Measurements from ENCODE around the gene FBL.
"Not testable (repeated sequence)": the region's sequence is repeated elsewhere in the genome, so short reads cannot be mapped to it uniquely, and the experiment has no call there.

Gene FBL

GRCh38 chr19:39885821-39886554, 39.8 kb upstream of the FBL start:
- not testable (repeated sequence) for H3K9me3 ChIP-seq (ENCODE audit: control insufficient read depth in 2 of 2, low read length in 2 of 2); H3K36me3 ChIP-seq (ENCODE audit: control insufficient read depth in 2 of 2, insufficient read depth in 2 of 2, low read length in 2 of 2); H3K27me3 ChIP-seq (ENCODE audit: control insufficient read depth in 1 of 2, insufficient read depth in 2 of 2, low read length in 2 of 2); H3K9ac ChIP-seq (ENCODE audit: low read length in 2 of 2); H3K27ac ChIP-seq (ENCODE audit: low read length); H3K4me1 ChIP-seq (ENCODE audit: control insufficient read depth, insufficient read depth, low read length); H3K4me3 ChIP-seq (ENCODE audit: low read length in 2 of 2)

GRCh38 chr19:39884721-39885120, 38.5 kb upstream of the FBL start:
- H3K27me3 ChIP-seq (ENCODE audit: control insufficient read depth in 1 of 2, insufficient read depth in 2 of 2, low read length in 2 of 2); H3K4me1 ChIP-seq (ENCODE audit: control insufficient read depth, insufficient read depth, low read length); H3K9ac ChIP-seq (ENCODE audit: low read length in 2 of 2); H3K9me3 ChIP-seq (ENCODE audit: control insufficient read depth in 2 of 2, low read length in 2 of 2); H3K36me3 ChIP-seq (ENCODE audit: control insufficient read depth in 2 of 2, insufficient read depth in 2 of 2, low read length in 2 of 2); H3K27ac ChIP-seq (ENCODE audit: low read length); H3K4me3 ChIP-seq (ENCODE audit: low read length in 2 of 2): not testable (repeated sequence)

- H3K27me3 ChIP-seq (ENCODE audit: control insufficient read depth in 1 of 2, insufficient read depth in 2 of 2, low read length in 2 of 2); H3K4me3 ChIP-seq (ENCODE audit: low read length in 2 of 2); H3K9ac ChIP-seq (ENCODE audit: low read length in 2 of 2); H3K27ac ChIP-seq (ENCODE audit: low read length); H3K4me1 ChIP-seq (ENCODE audit: control insufficient read depth, insufficient read depth, low read length); H3K36me3 ChIP-seq (ENCODE audit: control insufficient read depth in 2 of 2, insufficient read depth in 2 of 2, low read length in 2 of 2); H3K9me3 ChIP-seq (ENCODE audit: control insufficient read depth in 2 of 2, low read length in 2 of 2): not testable (repeated sequence)
Observed at GRCh38 chr19:39882645-39883044, 36.5 kb upstream of the FBL start.

DNA sequence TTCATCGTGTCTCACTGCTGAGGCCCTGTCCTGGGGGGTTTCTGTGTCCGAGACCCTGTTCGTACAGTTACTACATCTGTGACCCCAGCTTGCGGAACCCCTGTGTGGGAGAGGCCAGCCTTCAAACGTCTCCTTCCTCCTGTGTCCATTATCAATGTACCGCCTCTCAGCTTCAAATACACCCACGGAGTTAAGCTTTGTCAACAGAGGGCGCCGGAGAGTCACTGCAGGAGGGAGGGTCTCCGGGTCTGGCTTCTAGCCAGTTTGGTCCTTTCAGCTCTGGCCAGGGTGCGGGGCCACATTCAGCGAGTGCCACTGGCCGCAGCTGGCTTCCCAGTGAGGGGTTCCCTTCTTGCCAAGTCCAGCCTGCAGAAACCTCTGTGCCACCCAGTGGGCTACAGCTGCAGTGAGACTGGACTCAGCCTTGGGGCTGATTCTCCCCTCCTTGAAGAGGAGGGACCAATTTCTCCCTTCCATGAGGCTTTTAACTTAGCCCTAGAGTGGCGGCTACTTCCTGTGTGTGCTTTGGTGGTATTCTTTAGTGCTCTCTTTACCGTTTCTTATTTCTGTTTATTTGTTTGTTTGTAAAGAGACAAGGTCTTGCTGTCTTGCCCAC, 35.4 kb upstream of the FBL start:
- H3K27me3 ChIP-seq (ENCODE audit: control insufficient read depth in 1 of 2, insufficient read depth in 2 of 2, low read length in 2 of 2); H3K4me3 ChIP-seq (ENCODE audit: low read length in 2 of 2); H3K27ac ChIP-seq (ENCODE audit: low read length); H3K4me1 ChIP-seq (ENCODE audit: control insufficient read depth, insufficient read depth, low read length); H3K9me3 ChIP-seq (ENCODE audit: control insufficient read depth in 2 of 2, low read length in 2 of 2); H3K36me3 ChIP-seq (ENCODE audit: control insufficient read depth in 2 of 2, insufficient read depth in 2 of 2, low read length in 2 of 2); H3K9ac ChIP-seq (ENCODE audit: low read length in 2 of 2): not testable (repeated sequence)

- H3K4me1 ChIP-seq (ENCODE audit: control insufficient read depth, insufficient read depth, low read length); H3K9ac ChIP-seq (ENCODE audit: low read length in 2 of 2); H3K27me3 ChIP-seq (ENCODE audit: control insufficient read depth in 1 of 2, insufficient read depth in 2 of 2, low read length in 2 of 2); H3K36me3 ChIP-seq (ENCODE audit: control insufficient read depth in 2 of 2, insufficient read depth in 2 of 2, low read length in 2 of 2); H3K9me3 ChIP-seq (ENCODE audit: control insufficient read depth in 2 of 2, low read length in 2 of 2); H3K4me3 ChIP-seq (ENCODE audit: low read length in 2 of 2); H3K27ac ChIP-seq (ENCODE audit: low read length): not testable (repeated sequence)
Observed at GRCh38 chr19:39880241-39880640, 34.1 kb upstream of the FBL start.

GRCh38 chr19:39879796-39880195, 33.6 kb upstream of the FBL start:
- H3K9me3 ChIP-seq (ENCODE audit: control insufficient read depth in 2 of 2, low read length in 2 of 2); H3K9ac ChIP-seq (ENCODE audit: low read length in 2 of 2); H3K4me1 ChIP-seq (ENCODE audit: control insufficient read depth, insufficient read depth, low read length); H3K4me3 ChIP-seq (ENCODE audit: low read length in 2 of 2); H3K27me3 ChIP-seq (ENCODE audit: control insufficient read depth in 1 of 2, insufficient read depth in 2 of 2, low read length in 2 of 2); H3K36me3 ChIP-seq (ENCODE audit: control insufficient read depth in 2 of 2, insufficient read depth in 2 of 2, low read length in 2 of 2); H3K27ac ChIP-seq (ENCODE audit: low read length): not testable (repeated sequence)

GRCh38 chr19:39878866-39879265, 32.7 kb upstream of the FBL start:
- not testable (repeated sequence) for H3K27me3 ChIP-seq (ENCODE audit: control insufficient read depth in 1 of 2, insufficient read depth in 2 of 2, low read length in 2 of 2); H3K27ac ChIP-seq (ENCODE audit: low read length)

GRCh38 chr19:39878398-39878797, 32.2 kb upstream of the FBL start:
- no peak overlapping the region for H3K9ac ChIP-seq (ENCODE audit: low read length in 2 of 2)
- H3K4me1 ChIP-seq (ENCODE audit: control insufficient read depth, insufficient read depth, low read length): no peaks in the 10 kb centered on the region
- H3K4me3 ChIP-seq (ENCODE audit: low read length in 2 of 2): no peak overlapping the region
- H3K27me3 ChIP-seq (ENCODE audit: control insufficient read depth in 1 of 2, insufficient read depth in 2 of 2, low read length in 2 of 2): no peaks in the 10 kb centered on the region
- H3K36me3 ChIP-seq (ENCODE audit: control insufficient read depth in 2 of 2, insufficient read depth in 2 of 2, low read length in 2 of 2): no peaks in the 10 kb centered on the region
- no peaks in the 10 kb centered on the region for H3K9me3 ChIP-seq (ENCODE audit: control insufficient read depth in 2 of 2, low read length in 2 of 2)
- no peak overlapping the region for H3K27ac ChIP-seq (ENCODE audit: low read length)

More at GRCh38 chr19:39878866-39879265, 32.7 kb upstream of the FBL start:
- not testable (repeated sequence) for H3K9me3 ChIP-seq (ENCODE audit: control insufficient read depth in 2 of 2, low read length in 2 of 2); H3K4me3 ChIP-seq (ENCODE audit: low read length in 2 of 2); H3K36me3 ChIP-seq (ENCODE audit: control insufficient read depth in 2 of 2, insufficient read depth in 2 of 2, low read length in 2 of 2); H3K9ac ChIP-seq (ENCODE audit: low read length in 2 of 2); H3K4me1 ChIP-seq (ENCODE audit: control insufficient read depth, insufficient read depth, low read length)

DNA sequence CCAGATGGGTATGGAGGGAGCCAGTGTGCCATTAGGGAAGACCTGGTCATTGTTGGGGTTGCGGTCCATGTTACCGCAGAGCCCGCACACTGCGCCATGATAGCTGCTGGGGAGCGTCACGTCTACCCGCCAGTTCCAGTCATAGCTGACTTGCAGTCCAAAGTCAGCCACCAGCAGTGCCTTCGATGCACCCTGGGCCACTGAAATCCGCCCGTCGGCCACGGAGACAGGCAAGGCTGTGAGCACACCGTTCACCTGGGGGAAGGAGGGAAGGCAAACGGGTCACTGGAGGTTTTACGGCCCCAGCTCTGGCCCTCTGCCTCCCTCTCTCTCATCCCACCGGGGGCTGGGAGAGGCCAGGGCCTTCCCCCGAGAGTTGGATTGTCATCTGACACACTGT, 31.8 kb upstream of the FBL start:
- H3K9me3 ChIP-seq (ENCODE audit: control insufficient read depth in 2 of 2, low read length in 2 of 2); H3K36me3 ChIP-seq (ENCODE audit: control insufficient read depth in 2 of 2, insufficient read depth in 2 of 2, low read length in 2 of 2); H3K4me1 ChIP-seq (ENCODE audit: control insufficient read depth, insufficient read depth, low read length); H3K27me3 ChIP-seq (ENCODE audit: control insufficient read depth in 1 of 2, insufficient read depth in 2 of 2, low read length in 2 of 2); H3K4me3 ChIP-seq (ENCODE audit: low read length in 2 of 2); H3K27ac ChIP-seq (ENCODE audit: low read length); H3K9ac ChIP-seq (ENCODE audit: low read length in 2 of 2): not testable (repeated sequence)

- H3K36me3 ChIP-seq (ENCODE audit: control insufficient read depth in 2 of 2, insufficient read depth in 2 of 2, low read length in 2 of 2); H3K4me1 ChIP-seq (ENCODE audit: control insufficient read depth, insufficient read depth, low read length); H3K27me3 ChIP-seq (ENCODE audit: control insufficient read depth in 1 of 2, insufficient read depth in 2 of 2, low read length in 2 of 2); H3K27ac ChIP-seq (ENCODE audit: low read length); H3K4me3 ChIP-seq (ENCODE audit: low read length in 2 of 2); H3K9me3 ChIP-seq (ENCODE audit: control insufficient read depth in 2 of 2, low read length in 2 of 2); H3K9ac ChIP-seq (ENCODE audit: low read length in 2 of 2): not testable (repeated sequence)
Observed at GRCh38 chr19:39877488-39877887, 31.3 kb upstream of the FBL start.

DNA sequence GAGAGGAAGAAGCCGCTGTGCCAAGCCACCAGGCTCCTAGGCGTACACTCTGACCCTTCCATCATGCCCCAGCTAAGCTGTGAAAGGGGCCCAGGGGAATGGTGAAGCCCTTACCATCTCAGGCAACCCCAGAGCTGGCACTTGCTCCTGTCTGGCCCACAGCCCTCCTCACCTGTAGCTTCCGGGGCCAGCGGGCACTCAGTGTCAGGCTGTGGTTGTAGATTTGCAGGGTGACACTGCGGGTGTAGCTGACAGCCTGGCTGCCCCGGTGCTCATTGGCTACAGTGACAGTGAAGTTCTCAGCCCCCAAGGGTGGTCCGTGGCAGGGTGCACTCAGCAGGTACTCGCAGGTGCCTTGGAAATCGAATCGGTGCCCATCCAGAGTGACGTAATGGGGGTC, 30.3 kb upstream of the FBL start:
- not testable (repeated sequence) for H3K9ac ChIP-seq (ENCODE audit: low read length in 2 of 2); H3K9me3 ChIP-seq (ENCODE audit: control insufficient read depth in 2 of 2, low read length in 2 of 2); H3K36me3 ChIP-seq (ENCODE audit: control insufficient read depth in 2 of 2, insufficient read depth in 2 of 2, low read length in 2 of 2); H3K27ac ChIP-seq (ENCODE audit: low read length); H3K27me3 ChIP-seq (ENCODE audit: control insufficient read depth in 1 of 2, insufficient read depth in 2 of 2, low read length in 2 of 2); H3K4me1 ChIP-seq (ENCODE audit: control insufficient read depth, insufficient read depth, low read length); H3K4me3 ChIP-seq (ENCODE audit: low read length in 2 of 2)

All from stomach smooth muscle (tissue), 2 donors.